GM12892 (cell line): ENCODE data around the gene PAXX.

Experiments
- POLR2A ChIP-seq: IDR thresholded peaks from 2 replicates; pipeline ENCODE4 v1.6.1; 2011; ENCODE audit warnings: low read depth, low read length, control low read depth
- POLR2AphosphoS5 ChIP-seq: IDR thresholded peaks from 2 replicates; pipeline ENCODE4 v1.6.1; 2011; ENCODE audit warnings: low read depth, low read length, control low read depth
- TAF1 ChIP-seq: IDR thresholded peaks from 2 replicates; pipeline ENCODE4 v1.6.1; 2011; ENCODE audit warnings: low read depth, mild to moderate bottlenecking, control low read depth, low read length, borderline replicate concordance

DNA sequence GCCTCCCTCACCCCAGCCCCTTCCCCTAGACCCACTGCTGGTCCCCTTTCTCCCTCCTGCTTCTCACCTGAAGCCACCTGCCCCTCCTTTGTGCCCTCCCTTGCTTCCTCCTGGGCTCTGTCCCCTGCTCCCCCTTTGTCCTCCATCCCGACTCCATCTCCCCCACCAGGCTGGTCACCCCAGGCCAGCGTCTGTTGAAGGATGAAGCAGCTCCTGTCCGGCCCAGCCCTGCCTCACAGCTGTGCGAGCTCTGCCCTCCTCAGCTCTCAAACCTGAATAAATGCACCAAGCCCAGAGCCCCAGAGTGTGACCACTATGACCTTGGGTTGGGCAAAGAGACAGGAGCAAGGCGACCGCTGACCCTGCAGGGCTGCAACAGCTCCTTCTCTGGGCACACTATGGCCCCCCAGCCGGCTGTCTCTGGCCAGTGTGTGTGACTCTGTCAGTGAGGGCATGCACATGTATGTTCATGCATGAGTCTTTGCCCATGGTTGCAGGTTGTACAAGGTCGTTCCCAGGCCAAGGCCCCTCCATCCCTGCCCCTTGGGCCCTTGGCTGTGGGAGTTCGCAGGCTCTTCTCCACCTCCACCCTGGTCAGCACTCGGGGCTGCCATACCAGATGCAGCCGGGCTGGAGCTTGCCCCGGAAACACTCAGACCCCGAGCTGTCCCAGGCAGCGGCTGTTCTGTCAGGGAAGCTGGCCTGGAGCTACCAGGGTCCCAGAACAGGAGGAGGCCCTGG, 36.9 kb upstream of the PAXX start:
- no peak for TF ChIP-seq POLR2AphosphoS5
- TF ChIP-seq POLR2A: no peak
- no peak for TF ChIP-seq TAF1
